T-helper 1 cell treated with Interleukin-12 subunit alpha and Interleukin-12 subunit beta and Interleukin-4 antibody, amounts not matched to agents 30 μg/mL and 1 μg/mL, for 36 hours (primary cell): Measurements from ENCODE around the gene HEATR1.
"Not testable (repeated sequence)": the region's sequence is repeated elsewhere in the genome, so short reads cannot be mapped to it uniquely, and the experiment has no call there.

ENCODE experiments used
- H3K27ac Mint-ChIP-seq: one replicate; pipeline ENCODE4 v1.8.0; 2021; ENCODE audit warnings: mild to moderate bottlenecking, mixed read lengths
- H3K27me3 Mint-ChIP-seq: one replicate; pipeline ENCODE4 v1.8.0; 2021; ENCODE audit warnings: low read depth, mixed read lengths
- H3K36me3 Mint-ChIP-seq: one replicate; pipeline ENCODE4 v1.8.0; 2021; ENCODE audit warnings: low read depth, mixed read lengths
- H3K4me1 Mint-ChIP-seq: one replicate; pipeline ENCODE4 v1.8.0; 2021; ENCODE audit warnings: low read depth, mixed read lengths
- H3K4me3 Mint-ChIP-seq: one replicate; pipeline ENCODE4 v1.8.0; 2021; ENCODE audit warnings: mild to moderate bottlenecking, moderate library complexity, mixed read lengths
- H3K9me3 Mint-ChIP-seq: one replicate; pipeline ENCODE4 v1.8.0; 2021; ENCODE audit warnings: mixed read lengths

Gene HEATR1

DNA sequence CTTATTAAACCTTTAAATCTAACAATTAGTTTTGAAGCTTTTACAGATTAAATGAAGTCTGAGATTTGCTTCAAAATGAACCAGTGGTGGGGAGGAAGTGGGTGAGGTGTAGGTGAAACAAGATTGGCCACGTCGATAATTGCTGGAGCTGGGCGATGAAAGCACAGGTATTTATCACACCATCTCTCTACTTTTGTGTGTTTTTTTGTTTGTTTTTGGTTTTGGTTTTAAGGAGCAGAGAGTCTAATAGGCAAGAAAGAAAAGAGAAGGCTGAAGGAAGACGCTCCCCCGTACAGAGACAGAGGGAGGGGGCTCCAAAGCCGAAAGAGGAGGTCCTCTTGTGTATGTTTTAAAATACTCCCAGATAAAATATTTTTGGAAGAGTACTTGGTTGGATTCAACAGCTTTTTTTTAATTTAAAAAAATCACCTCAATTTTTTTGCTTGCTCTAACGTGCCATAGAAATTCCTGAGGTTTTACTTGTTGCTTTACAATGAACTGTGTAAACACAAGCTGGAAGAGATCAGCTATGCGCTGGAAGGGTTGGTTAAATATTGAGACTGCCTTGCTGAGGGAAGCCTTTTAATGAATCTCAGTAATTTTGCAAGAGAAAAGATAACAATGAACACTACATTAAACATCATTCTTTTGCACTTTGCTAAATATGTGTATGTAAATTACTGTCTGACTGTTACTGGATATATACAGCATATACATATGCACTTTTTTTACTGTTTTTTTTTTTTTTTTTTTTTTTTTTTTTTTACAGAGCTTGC is 87.2 kb downstream of the HEATR1 start:
- Mint-ChIP-seq H3K4me1 (peaks cover 30% of the 10 kb centered on the region), H3K4me3 (peak overlapping the region; percentile 69)

DNA sequence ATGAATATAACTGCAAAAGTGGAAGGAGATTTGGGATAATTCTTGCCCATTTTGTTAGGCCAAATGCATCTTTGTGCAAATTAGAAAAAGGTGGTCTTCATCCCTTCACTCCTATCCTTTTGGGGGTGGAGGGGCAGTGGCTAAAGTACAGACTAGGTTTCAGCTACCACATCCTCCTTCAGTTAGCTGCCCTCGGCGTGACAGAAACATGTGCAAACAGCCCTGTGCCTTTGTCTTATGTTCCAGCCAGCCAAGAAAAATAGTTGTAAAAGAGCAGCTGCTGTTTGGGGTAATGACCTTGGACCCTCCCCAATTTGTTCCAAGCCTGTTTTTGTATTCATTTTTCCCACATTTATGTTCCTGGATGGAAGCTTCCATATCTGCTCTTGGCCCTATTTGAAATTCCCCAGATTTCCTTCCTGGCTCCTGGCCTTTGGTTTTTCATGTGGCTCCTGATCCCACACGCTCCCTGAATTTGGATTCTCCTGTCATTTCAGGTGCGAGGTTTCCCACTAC is 88.8 kb downstream of the HEATR1 start:
- Mint-ChIP-seq H3K4me3 (peak overlapping the region; percentile 69), H3K27ac (peak overlapping the region; percentile 27), H3K4me1 (peaks cover 28% of the 10 kb centered on the region), H3K9me3 (no peaks in the 10 kb centered on the region), H3K27me3 (peaks cover 9% of the 10 kb centered on the region), H3K36me3 (peaks cover 3% of the 10 kb centered on the region)

More for the DNA sequence above, 87.2 kb downstream of the HEATR1 start:
- Mint-ChIP-seq H3K27me3 (peaks cover 11% of the 10 kb centered on the region), H3K27ac (peak overlapping the region; percentile 77), H3K9me3 (no peaks in the 10 kb centered on the region), H3K36me3 (peaks cover 10% of the 10 kb centered on the region)

DNA sequence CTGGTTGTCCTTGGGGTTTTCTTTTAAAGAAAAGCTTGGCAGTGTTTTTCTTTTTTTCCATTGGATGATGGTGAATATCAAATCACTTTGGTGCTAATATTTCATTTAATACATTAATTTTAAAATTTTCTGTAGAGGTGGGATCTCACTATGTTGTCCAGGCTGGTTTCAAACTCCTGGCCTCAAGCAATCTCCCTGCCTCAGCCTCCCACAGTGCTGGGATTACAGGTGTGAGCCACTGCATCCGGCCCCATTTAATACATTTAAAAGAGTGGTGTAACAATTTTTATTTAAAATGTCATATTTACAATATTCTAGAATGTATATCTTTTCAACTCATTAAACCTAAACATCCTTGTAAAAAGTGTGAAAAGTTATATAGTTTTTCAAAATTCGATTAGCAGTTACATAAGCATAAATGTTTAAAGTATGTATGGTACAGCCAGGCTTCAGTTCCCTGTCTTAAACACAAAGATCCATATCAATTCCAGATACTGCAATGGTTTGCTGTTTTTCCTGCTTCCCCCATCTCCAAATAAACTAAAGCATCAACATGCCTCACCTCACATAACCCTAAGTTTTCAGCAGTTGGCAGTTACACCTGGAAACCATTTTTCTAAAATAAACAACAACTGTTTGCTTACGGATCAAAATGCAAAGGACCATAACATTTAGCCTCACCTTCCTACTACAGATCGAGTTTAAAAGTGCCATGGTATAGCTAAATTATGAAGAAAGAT is 89.4 kb downstream of the HEATR1 start:
- Mint-ChIP-seq H3K27me3 (peaks cover 7% of the 10 kb centered on the region), H3K36me3 (no peaks in the 10 kb centered on the region), H3K9me3 (no peaks in the 10 kb centered on the region), H3K27ac (no peak overlapping the region), H3K4me3 (no peak overlapping the region), H3K4me1 (peaks cover 26% of the 10 kb centered on the region)

- no peaks in the 10 kb centered on the region for H3K9me3 Mint-ChIP-seq
Measured at GRCh38 chr1:236511735-236512418, 92.4 kb downstream of the HEATR1 start.

GRCh38 chr1:236509647-236510401 is 94.5 kb downstream of the HEATR1 start:
- H3K27ac Mint-ChIP-seq, result no peak overlapping the region
- no peaks in the 10 kb centered on the region for H3K36me3 Mint-ChIP-seq
- no peaks in the 10 kb centered on the region for H3K9me3 Mint-ChIP-seq
- H3K4me1 Mint-ChIP-seq, result peaks cover 10% of the 10 kb centered on the region
- H3K27me3 Mint-ChIP-seq, result peaks cover 13% of the 10 kb centered on the region
- H3K4me3 Mint-ChIP-seq, result no peak overlapping the region

More at GRCh38 chr1:236511735-236512418, 92.4 kb downstream of the HEATR1 start:
- Mint-ChIP-seq H3K27me3 (peaks cover 13% of the 10 kb centered on the region), H3K4me1 (peaks cover 25% of the 10 kb centered on the region), H3K27ac (no peak overlapping the region), H3K4me3 (no peak overlapping the region), H3K36me3 (no peaks in the 10 kb centered on the region)

GRCh38 chr1:236509203-236509602 is 95.1 kb downstream of the HEATR1 start:
- Mint-ChIP-seq H3K4me1 (peaks cover 10% of the 10 kb centered on the region), H3K27me3 (peaks cover 13% of the 10 kb centered on the region), H3K4me3 (no peak overlapping the region), H3K27ac (no peak overlapping the region), H3K36me3 (no peaks in the 10 kb centered on the region), H3K9me3 (no peaks in the 10 kb centered on the region)

DNA sequence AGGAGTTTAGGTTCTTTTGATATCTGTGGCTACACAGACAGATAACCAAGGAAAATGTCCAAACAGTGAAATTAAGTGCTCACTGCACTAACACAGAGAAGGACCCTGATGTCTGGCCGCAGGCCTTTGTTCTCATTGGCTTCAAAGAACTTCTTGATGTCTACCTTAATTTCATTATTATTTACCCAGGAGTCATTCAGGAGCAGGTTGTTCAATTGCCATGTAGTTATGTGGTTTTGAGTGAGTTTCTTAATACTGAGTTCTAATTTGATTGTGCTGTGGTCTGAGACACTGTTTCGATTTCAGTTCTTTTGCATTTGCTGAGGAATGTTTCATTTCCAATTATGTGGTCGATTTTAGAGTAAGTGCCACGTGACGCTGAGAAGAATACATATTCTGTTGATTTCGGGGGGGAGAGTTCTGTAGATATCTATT is 95.7 kb downstream of the HEATR1 start:
- H3K27ac Mint-ChIP-seq, result peak overlapping the region; percentile 33
- no peaks in the 10 kb centered on the region for H3K9me3 Mint-ChIP-seq
- no peaks in the 10 kb centered on the region for H3K36me3 Mint-ChIP-seq
- H3K27me3 Mint-ChIP-seq, result peaks cover 13% of the 10 kb centered on the region
- peak overlapping the region; percentile 50 for H3K4me3 Mint-ChIP-seq
- peaks cover 10% of the 10 kb centered on the region for H3K4me1 Mint-ChIP-seq

- no peak overlapping the region for H3K27ac Mint-ChIP-seq
- H3K9me3 Mint-ChIP-seq, result no peaks in the 10 kb centered on the region
- peaks cover 10% of the 10 kb centered on the region for H3K27me3 Mint-ChIP-seq
Measured at GRCh38 chr1:236507022-236507700, 97.2 kb downstream of the HEATR1 start.

GRCh38 chr1:236504338-236504737 is 100.0 kb downstream of the HEATR1 start:
- not testable (repeated sequence) for H3K27me3 Mint-ChIP-seq, H3K27ac Mint-ChIP-seq

More at GRCh38 chr1:236507022-236507700, 97.2 kb downstream of the HEATR1 start:
- no peaks in the 10 kb centered on the region for H3K36me3 Mint-ChIP-seq
- H3K4me3 Mint-ChIP-seq, result no peak overlapping the region
- H3K4me1 Mint-ChIP-seq, result peaks cover 21% of the 10 kb centered on the region

DNA sequence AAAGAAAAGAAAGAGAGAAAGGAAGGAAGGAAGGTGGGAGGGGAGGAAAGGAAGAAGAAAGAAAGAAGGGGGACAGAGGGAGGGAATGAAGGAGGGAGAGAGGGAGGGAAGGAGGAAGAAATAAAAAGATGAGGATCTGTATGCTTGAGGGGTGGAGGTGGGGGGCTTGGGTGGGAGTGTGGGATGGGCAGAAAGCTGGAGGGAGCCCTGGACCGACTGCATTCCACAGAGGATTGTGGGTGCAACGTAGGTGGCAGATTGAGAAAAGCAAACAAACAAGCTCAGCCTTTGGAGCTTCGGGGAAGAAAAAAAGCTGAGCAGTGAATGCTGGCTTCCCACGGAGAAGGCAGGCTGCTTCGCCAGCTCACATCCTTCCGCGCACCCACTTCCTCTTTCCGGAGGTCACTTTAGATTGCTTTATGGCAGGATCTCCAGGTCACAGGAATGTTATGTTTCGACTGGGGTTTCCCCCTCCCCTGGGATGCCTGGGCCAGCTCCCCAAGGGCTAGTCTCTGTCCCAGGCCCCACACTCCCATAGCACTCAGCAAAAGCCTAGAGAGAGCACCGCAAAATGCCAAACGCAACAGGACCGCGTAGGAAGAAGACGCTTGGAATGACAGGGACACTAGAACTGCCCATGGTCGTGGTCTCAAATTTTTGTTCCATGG is 101.2 kb downstream of the HEATR1 start:
- Mint-ChIP-seq H3K27me3 (no peaks in the 10 kb centered on the region), H3K27ac (peak overlapping the region; percentile 68), H3K4me3 (peak overlapping the region; percentile 57), H3K36me3 (no peaks in the 10 kb centered on the region), H3K9me3 (no peaks in the 10 kb centered on the region), H3K4me1 (peaks cover 13% of the 10 kb centered on the region)

More at GRCh38 chr1:236504338-236504737, 100.0 kb downstream of the HEATR1 start:
- not testable (repeated sequence) for H3K9me3 Mint-ChIP-seq, H3K36me3 Mint-ChIP-seq, H3K4me3 Mint-ChIP-seq
- H3K4me1 Mint-ChIP-seq, result peaks cover 21% of the 10 kb centered on the region

- Mint-ChIP-seq H3K27me3 (no peaks in the 10 kb centered on the region), H3K27ac (peak overlapping the region; percentile 68), H3K36me3 (no peaks in the 10 kb centered on the region), H3K4me3 (peak overlapping the region; percentile 57), H3K4me1 (peaks cover 13% of the 10 kb centered on the region), H3K9me3 (no peaks in the 10 kb centered on the region)
Measured at GRCh38 chr1:236502579-236502971, 101.7 kb downstream of the HEATR1 start.

- no peak overlapping the region for H3K4me3 Mint-ChIP-seq
- H3K9me3 Mint-ChIP-seq, result no peaks in the 10 kb centered on the region
- no peaks in the 10 kb centered on the region for H3K36me3 Mint-ChIP-seq
- no peaks in the 10 kb centered on the region for H3K27me3 Mint-ChIP-seq
- no peak overlapping the region for H3K27ac Mint-ChIP-seq
- peaks cover 13% of the 10 kb centered on the region for H3K4me1 Mint-ChIP-seq
Measured at GRCh38 chr1:236501093-236501492, 103.2 kb downstream of the HEATR1 start.
